WTC11 (cell line): ENCODE results near the gene LRRC40.
"Not testable (repeated sequence)": the region's sequence is repeated elsewhere in the genome, so short reads cannot be mapped to it uniquely, and the experiment has no call there.

ENCODE experiments used
- ATF1 ChIP-seq: sonication (generic); formaldehyde crosslinking; IDR thresholded peaks from 2 replicates; pipeline ENCODE4 v1.8.1; 2023; ENCODE audit warnings: mild to moderate bottlenecking, moderate library complexity, missing genetic modification reagents
- ATF2 ChIP-seq: sonication (generic); formaldehyde crosslinking; IDR thresholded peaks from 2 replicates; pipeline ENCODE4 v1.8.1; 2022; ENCODE audit warnings: low read depth, missing genetic modification reagents, borderline replicate concordance
- CREM ChIP-seq: sonication (generic); formaldehyde crosslinking; IDR thresholded peaks from 2 replicates; pipeline ENCODE4 v1.8.1; 2022; ENCODE audit warnings: mild to moderate bottlenecking, missing genetic modification reagents, moderate library complexity
- CTCF ChIP-seq: fragments of 200-600 bp; IDR thresholded peaks from 2 replicates; pipeline ENCODE4 v1.8.0; 2022; ENCODE audit warnings: antibody characterized with exemption
- E2F1 ChIP-seq: sonication (generic); formaldehyde crosslinking; IDR thresholded peaks from 2 replicates; pipeline ENCODE4 v1.8.0; 2022; ENCODE audit warnings: mild to moderate bottlenecking, missing genetic modification reagents
- ESRRA ChIP-seq: sonication (generic); formaldehyde crosslinking; IDR thresholded peaks from 2 replicates; pipeline ENCODE4 v1.8.1; 2022; ENCODE audit warnings: mild to moderate bottlenecking, missing genetic modification reagents, borderline replicate concordance
- MAX ChIP-seq: sonication (generic); formaldehyde crosslinking; IDR thresholded peaks from 2 replicates; pipeline ENCODE4 v1.8.0; 2022; ENCODE audit warnings: mild to moderate bottlenecking, missing genetic modification reagents
- TEAD4 ChIP-seq: sonication (generic); formaldehyde crosslinking; IDR thresholded peaks from 2 replicates; pipeline ENCODE4 v1.8.0; 2022; ENCODE audit warnings: mild to moderate bottlenecking, missing genetic modification reagents
- ZNF671 ChIP-seq: fragments of 250-450 bp; sonication (Bioruptor Pico); IDR thresholded peaks from 2 replicates; pipeline ENCODE4 v1.8.0; 2021; ENCODE audit warnings: mild to moderate bottlenecking
- TF ChIP-seq, protein P1 (sequence below): sonication (generic); formaldehyde crosslinking; IDR thresholded peaks from 2 replicates; pipeline ENCODE4 v1.8.1; 2023; ENCODE audit warnings: mild to moderate bottlenecking, missing genetic modification reagents, moderate library complexity
- TF ChIP-seq, protein P2 (sequence below): sonication (generic); formaldehyde crosslinking; IDR thresholded peaks from 2 replicates; pipeline ENCODE4 v1.8.1; 2022; ENCODE audit warnings: low read depth, mild to moderate bottlenecking, moderate library complexity, missing genetic modification reagents, borderline replicate concordance
- TF ChIP-seq, protein P3 (sequence below): sonication (generic); formaldehyde crosslinking; conservative IDR thresholded peaks from 2 replicates; pipeline ENCODE4 v1.8.1; 2022; ENCODE audit warnings: mild to moderate bottlenecking, missing genetic modification reagents

DNA sequence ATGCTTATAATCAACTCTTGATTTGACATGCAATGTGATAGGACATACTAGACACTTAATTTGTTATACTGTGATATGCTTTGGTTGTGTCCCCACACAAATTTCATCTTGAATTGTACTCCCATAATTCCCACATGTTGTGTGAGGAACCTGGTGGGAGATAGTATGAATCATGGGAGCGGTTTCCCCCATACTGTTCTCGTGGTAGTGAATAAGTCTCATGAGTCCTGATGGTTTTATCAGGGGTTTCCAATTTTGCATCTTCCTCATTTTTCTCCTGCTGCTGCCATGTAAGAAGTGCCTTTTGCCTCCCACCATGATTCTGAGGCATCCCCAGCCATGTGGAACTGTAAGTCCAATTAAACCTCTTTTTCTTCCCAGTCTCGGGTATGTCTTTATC is 20.2 kb downstream of the LRRC40 start:
- TF ChIP-seq CTCF; MAX (CRISPR knock-in tag); ATF2 (CRISPR knock-in tag); CREM; ESRRA; ATF1 (CRISPR knock-in tag); TEAD4 (CRISPR knock-in tag); ZNF671; E2F1 (CRISPR knock-in tag): not testable (repeated sequence)
- TF ChIP-seq, protein P1, sequence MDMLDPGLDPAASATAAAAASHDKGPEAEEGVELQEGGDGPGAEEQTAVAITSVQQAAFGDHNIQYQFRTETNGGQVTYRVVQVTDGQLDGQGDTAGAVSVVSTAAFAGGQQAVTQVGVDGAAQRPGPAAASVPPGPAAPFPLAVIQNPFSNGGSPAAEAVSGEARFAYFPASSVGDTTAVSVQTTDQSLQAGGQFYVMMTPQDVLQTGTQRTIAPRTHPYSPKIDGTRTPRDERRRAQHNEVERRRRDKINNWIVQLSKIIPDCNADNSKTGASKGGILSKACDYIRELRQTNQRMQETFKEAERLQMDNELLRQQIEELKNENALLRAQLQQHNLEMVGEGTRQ (CRISPR knock-in tag): not testable (repeated sequence)
- TF ChIP-seq, protein P2, sequence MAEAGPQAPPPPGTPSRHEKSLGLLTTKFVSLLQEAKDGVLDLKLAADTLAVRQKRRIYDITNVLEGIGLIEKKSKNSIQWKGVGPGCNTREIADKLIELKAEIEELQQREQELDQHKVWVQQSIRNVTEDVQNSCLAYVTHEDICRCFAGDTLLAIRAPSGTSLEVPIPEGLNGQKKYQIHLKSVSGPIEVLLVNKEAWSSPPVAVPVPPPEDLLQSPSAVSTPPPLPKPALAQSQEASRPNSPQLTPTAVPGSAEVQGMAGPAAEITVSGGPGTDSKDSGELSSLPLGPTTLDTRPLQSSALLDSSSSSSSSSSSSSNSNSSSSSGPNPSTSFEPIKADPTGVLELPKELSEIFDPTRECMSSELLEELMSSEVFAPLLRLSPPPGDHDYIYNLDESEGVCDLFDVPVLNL (CRISPR knock-in tag): not testable (repeated sequence)
- TF ChIP-seq, protein P3, sequence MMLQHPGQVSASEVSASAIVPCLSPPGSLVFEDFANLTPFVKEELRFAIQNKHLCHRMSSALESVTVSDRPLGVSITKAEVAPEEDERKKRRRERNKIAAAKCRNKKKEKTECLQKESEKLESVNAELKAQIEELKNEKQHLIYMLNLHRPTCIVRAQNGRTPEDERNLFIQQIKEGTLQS (CRISPR knock-in tag): not testable (repeated sequence)
